GM19372 (cell line): ENCODE measurements around the gene TNNI2.
A peak's percentile ranks its signal among the peaks of the same experiment; 100 is the strongest.
"Not testable (repeated sequence)": the region's sequence is repeated elsewhere in the genome, so short reads cannot be mapped to it uniquely, and the experiment has no call there.

Experiments
- ATAC-seq: cut with Tn5 transposase; IDR thresholded peaks from one replicate; pipeline ENCODE4 v1.9.1; 2021; ENCODE audit warnings: mild to moderate bottlenecking, low read depth, moderate library complexity; ENCODE audit not compliant: unreplicated experiment

The TNNI2 gene

GRCh38 chr11:1882265-1883238 lies 43.8 kb downstream of the TNNI2 start:
- ATAC-seq = peak; percentile 51

- no peak for ATAC-seq
Observed at GRCh38 chr11:1883346-1884302, 44.8 kb downstream of the TNNI2 start.

GRCh38 chr11:1884303-1884700 lies 45.5 kb downstream of the TNNI2 start:
- ATAC-seq = no peak

GRCh38 chr11:1886551-1886950 lies 47.8 kb downstream of the TNNI2 start:
- not testable (repeated sequence) for ATAC-seq

GRCh38 chr11:1887451-1888346 lies 48.9 kb downstream of the TNNI2 start:
- no peak for ATAC-seq

- no peak for ATAC-seq
Observed at GRCh38 chr11:1888347-1888753, 49.6 kb downstream of the TNNI2 start.

- ATAC-seq = no peak
Observed at GRCh38 chr11:1888811-1889210, 50.0 kb downstream of the TNNI2 start.

GRCh38 chr11:1889224-1889930 lies 50.6 kb downstream of the TNNI2 start:
- no peak for ATAC-seq

- no peak for ATAC-seq
Observed at GRCh38 chr11:1889941-1890855, 51.4 kb downstream of the TNNI2 start.
